Astrocyte (in vitro differentiated cells and primary cell): ENCODE measurements around the gene NCAPG. TPM values are rescaled to one million over a fixed set of nuclear protein-coding genes. Genes with fewer than 3 reads are reported as not detected.

Experiments
- DNase-seq: peaks from one replicate; pipeline ENCODE4 v3.0.0-alpha.2; 2010; ENCODE audit warnings: low read depth
- FAIRE-seq: peaks from 2 replicates; lab custom pipeline; 2011; peaks lifted over from hg19 to GRCh38; lab: Jason Lieb, UNC
- H2AFZ ChIP-seq: 2 replicates; pipeline ENCODE4 v1.6.0; 2012; ENCODE audit warnings: low read depth, low read length, inconsistent platforms
- H3K27ac ChIP-seq: 2 replicates; pipeline ENCODE4 v1.5.1; 2011; ENCODE audit warnings: low read depth, low read length, inconsistent platforms
- H3K27me3 ChIP-seq: 2 replicates; pipeline ENCODE4 v1.6.0; 2011; ENCODE audit warnings: low read length, inconsistent platforms; ENCODE audit not compliant: insufficient read depth
- H3K36me3 ChIP-seq: 2 replicates; pipeline ENCODE4 v1.5.1; 2011; ENCODE audit warnings: low read length, inconsistent platforms; ENCODE audit not compliant: insufficient read depth
- H3K4me1 ChIP-seq: 2 replicates; pipeline ENCODE4 v1.5.1; 2011; ENCODE audit warnings: low read length, inconsistent platforms; ENCODE audit not compliant: insufficient read depth
- H3K4me2 ChIP-seq: 2 replicates; pipeline ENCODE4 v1.6.0; 2012; ENCODE audit warnings: low read length, inconsistent platforms
- H3K4me3 ChIP-seq: 2 replicates; pipeline ENCODE4 v1.5.1; 2011; ENCODE audit warnings: low read depth, mild to moderate bottlenecking, low read length, inconsistent platforms; ENCODE audit not compliant: insufficient read depth
- H3K79me2 ChIP-seq: 2 replicates; pipeline ENCODE4 v1.6.0; 2012; ENCODE audit warnings: mild to moderate bottlenecking, low read length, inconsistent platforms; ENCODE audit not compliant: insufficient read depth
- H3K9ac ChIP-seq: 2 replicates; pipeline ENCODE4 v1.6.0; 2012; ENCODE audit warnings: mild to moderate bottlenecking, low read length, inconsistent platforms
- H3K9me3 ChIP-seq: 2 replicates; pipeline ENCODE4 v1.5.1; 2012; ENCODE audit warnings: low read depth, mild to moderate bottlenecking, low read length, inconsistent platforms; ENCODE audit not compliant: insufficient read depth
- H4K20me1 ChIP-seq: 2 replicates; pipeline ENCODE4 v1.6.0; 2012; ENCODE audit warnings: low read length, inconsistent platforms; ENCODE audit not compliant: insufficient read depth
- H3K27ac Mint-ChIP-seq: one replicate; pipeline ENCODE4 v1.8.0; 2021; ENCODE audit warnings: mild to moderate bottlenecking, mixed read lengths; ENCODE audit not compliant: unreplicated experiment
- H3K27me3 Mint-ChIP-seq: one replicate; pipeline ENCODE4 v1.8.0; 2021; ENCODE audit warnings: low read depth, mixed read lengths; ENCODE audit not compliant: unreplicated experiment
- H3K36me3 Mint-ChIP-seq: one replicate; pipeline ENCODE4 v1.8.0; 2021; ENCODE audit warnings: low read depth, mixed read lengths; ENCODE audit not compliant: unreplicated experiment
- H3K4me1 Mint-ChIP-seq: one replicate; pipeline ENCODE4 v1.8.0; 2021; ENCODE audit warnings: low read depth, mixed read lengths; ENCODE audit not compliant: unreplicated experiment
- H3K4me3 Mint-ChIP-seq: one replicate; pipeline ENCODE4 v1.8.0; 2021; ENCODE audit warnings: mild to moderate bottlenecking, moderate library complexity, mixed read lengths; ENCODE audit not compliant: unreplicated experiment
- H3K9me3 Mint-ChIP-seq: one replicate; pipeline ENCODE4 v1.8.0; 2021; ENCODE audit warnings: mild to moderate bottlenecking, mixed read lengths; ENCODE audit not compliant: unreplicated experiment
- CTCF ChIP-seq: IDR thresholded peaks from 2 replicates; pipeline ENCODE4 v1.5.1; 2011; ENCODE audit warnings: low read depth, mild to moderate bottlenecking, inconsistent platforms, low read length, moderate library complexity; ENCODE audit not compliant: insufficient read depth
- EZH2 ChIP-seq: IDR thresholded peaks from 2 replicates; pipeline ENCODE4 v1.6.1; 2012; ENCODE audit warnings: mild to moderate bottlenecking, low read length, inconsistent platforms; ENCODE audit not compliant: insufficient read depth
- total RNA-seq: library from RNA; stranded (reverse); gene quantifications from 2 replicates; pipeline ENCODE4 v1.2.1, GENCODE V29; 2021

NCAPG gene
- total RNA-seq, 1 donor from 2014 or later: 4.7 TPM

- H3K4me2 ChIP-seq: no peak overlapping the region
- H3K9me3 Mint-ChIP-seq: peaks cover 10% of the 10 kb centered on the region
- no peak overlapping the region for H3K27ac Mint-ChIP-seq
- no peaks in the 10 kb centered on the region for H3K79me2 ChIP-seq
- no peak overlapping the region for H3K4me3 Mint-ChIP-seq
- H3K4me1 ChIP-seq: no peaks in the 10 kb centered on the region
- no peaks in the 10 kb centered on the region for H4K20me1 ChIP-seq
- no peaks in the 10 kb centered on the region for H3K36me3 Mint-ChIP-seq
- no peak overlapping the region for H3K27ac ChIP-seq
- DNase-seq (no peak), FAIRE-seq (no peak)
- no peaks in the 10 kb centered on the region for H3K9me3 ChIP-seq
- no peak overlapping the region for H3K4me3 ChIP-seq
- H3K27me3 Mint-ChIP-seq: no peaks in the 10 kb centered on the region
- no peak overlapping the region for H3K9ac ChIP-seq
- TF ChIP-seq CTCF (no peak), EZH2 (no peak)
- H3K27me3 ChIP-seq: no peaks in the 10 kb centered on the region
- peaks cover 6% of the 10 kb centered on the region for H3K4me1 Mint-ChIP-seq
- H3K36me3 ChIP-seq: no peaks in the 10 kb centered on the region
- H2AFZ ChIP-seq: no peak overlapping the region
Measured at GRCh38 chr4:17766826-17767458, 43.8 kb upstream of the NCAPG start.

- no peaks in the 10 kb centered on the region for H3K36me3 Mint-ChIP-seq
- Histone ChIP-seq H4K20me1 (no peaks in the 10 kb centered on the region), H3K27me3 (no peaks in the 10 kb centered on the region), H3K9me3 (no peaks in the 10 kb centered on the region), H3K27ac (peak overlapping the region; percentile 14), H3K4me3 (no peak overlapping the region), H2AFZ (no peak overlapping the region), H3K9ac (no peak overlapping the region), H3K4me2 (no peak overlapping the region), H3K4me1 (no peaks in the 10 kb centered on the region), H3K79me2 (no peaks in the 10 kb centered on the region), H3K36me3 (no peaks in the 10 kb centered on the region)
- peaks cover 17% of the 10 kb centered on the region for H3K4me1 Mint-ChIP-seq
- DNase-seq: peak; percentile 53
- no peak overlapping the region for H3K27ac Mint-ChIP-seq
- H3K27me3 Mint-ChIP-seq: no peaks in the 10 kb centered on the region
- H3K9me3 Mint-ChIP-seq: peaks cover 9% of the 10 kb centered on the region
- TF ChIP-seq EZH2 (no peak), CTCF (no peak)
- H3K4me3 Mint-ChIP-seq: no peak overlapping the region
- no peak for FAIRE-seq
Measured at GRCh38 chr4:17769406-17770174, 41.2 kb upstream of the NCAPG start.

- no peaks in the 10 kb centered on the region for H3K27me3 Mint-ChIP-seq
- FAIRE-seq: no peak
Measured at GRCh38 chr4:17770845-17771244, 39.9 kb upstream of the NCAPG start.

More at GRCh38 chr4:17770845-17771244, 39.9 kb upstream of the NCAPG start:
- H3K4me3 ChIP-seq: no peak overlapping the region
- H4K20me1 ChIP-seq: no peaks in the 10 kb centered on the region
- peak overlapping the region; percentile 19 for H3K4me2 ChIP-seq
- H3K9ac ChIP-seq: no peak overlapping the region
- H2AFZ ChIP-seq: no peak overlapping the region
- Mint-ChIP-seq H3K4me3 (no peak overlapping the region), H3K36me3 (no peaks in the 10 kb centered on the region), H3K27ac (no peak overlapping the region), H3K9me3 (peaks cover 8% of the 10 kb centered on the region), H3K4me1 (peaks cover 17% of the 10 kb centered on the region)
- no peak overlapping the region for H3K27ac ChIP-seq
- DNase-seq: peak; percentile 54
- no peaks in the 10 kb centered on the region for H3K4me1 ChIP-seq
- TF ChIP-seq EZH2 (no peak), CTCF (no peak)
- no peaks in the 10 kb centered on the region for H3K27me3 ChIP-seq
- H3K9me3 ChIP-seq: no peaks in the 10 kb centered on the region
- no peaks in the 10 kb centered on the region for H3K79me2 ChIP-seq
- no peaks in the 10 kb centered on the region for H3K36me3 ChIP-seq
